IPS DF 19.7 (cell line): Measurements from ENCODE around the gene TEX261.

Experiments
- DNase-seq: peaks from one replicate; pipeline ENCODE4 v3.0.0-alpha.2; 2013; ENCODE audit warnings: low read depth, low spot score

Gene TEX261

GRCh38 chr2:70959851-70960832, 34.5 kb downstream of the TEX261 start:
- DNase-seq = no peak

- no peak for DNase-seq
These were observed 35.4 kb downstream of the TEX261 start for GRCh38 chr2:70959271-70959761.

GRCh38 chr2:70958759-70959158, 35.9 kb downstream of the TEX261 start:
- no peak for DNase-seq

GRCh38 chr2:70957798-70958197, 36.9 kb downstream of the TEX261 start:
- no peak for DNase-seq

- DNase-seq = no peak
These were observed 38.5 kb downstream of the TEX261 start for GRCh38 chr2:70956141-70956540.

- DNase-seq = no peak
These were observed 39.8 kb downstream of the TEX261 start for GRCh38 chr2:70954886-70955285.

- no peak for DNase-seq
These were observed 45.6 kb downstream of the TEX261 start for GRCh38 chr2:70949086-70949485.

GRCh38 chr2:70948337-70949003, 46.2 kb downstream of the TEX261 start:
- no peak for DNase-seq

GRCh38 chr2:70947556-70948184, 47.0 kb downstream of the TEX261 start:
- DNase-seq = no peak

- DNase-seq = no peak
These were observed 47.7 kb downstream of the TEX261 start for GRCh38 chr2:70946832-70947442.

GRCh38 chr2:70944111-70944690, 50.5 kb downstream of the TEX261 start:
- no peak for DNase-seq

GRCh38 chr2:70943205-70943871, 51.3 kb downstream of the TEX261 start:
- DNase-seq = no peak

GRCh38 chr2:70942396-70943204, 52.1 kb downstream of the TEX261 start:
- no peak for DNase-seq

GRCh38 chr2:70941701-70942100, 53.0 kb downstream of the TEX261 start:
- no peak for DNase-seq

- no peak for DNase-seq
These were observed 53.5 kb downstream of the TEX261 start for GRCh38 chr2:70941186-70941585.

GRCh38 chr2:70939839-70940580, 54.7 kb downstream of the TEX261 start:
- no peak for DNase-seq

GRCh38 chr2:70939001-70939838, 55.5 kb downstream of the TEX261 start:
- DNase-seq = no peak

GRCh38 chr2:70938586-70938950, 56.1 kb downstream of the TEX261 start:
- DNase-seq = no peak
